KMS-11 (cell line): ENCODE measurements around the gene NPFFR1.

Source experiments
- H2AFZ ChIP-seq: fragments of 200-600 bp; sonication (generic); 2 replicates; pipeline ENCODE4 v1.6.1; 2016; ENCODE audit warnings: antibody characterized with exemption, mixed run types, low read depth
- H3K27ac ChIP-seq: fragments of 200-600 bp; sonication (generic); 2 replicates; pipeline ENCODE4 v1.6.1; 2016; ENCODE audit warnings: mild to moderate bottlenecking, mixed run types
- H3K27me3 ChIP-seq: fragments of 200-600 bp; sonication (generic); 2 replicates; pipeline ENCODE4 v1.6.1; 2017; ENCODE audit warnings: mild to moderate bottlenecking, low read depth, mixed run types, moderate library complexity; ENCODE audit not compliant: insufficient read depth
- H3K36me3 ChIP-seq: fragments of 200-600 bp; sonication (generic); 2 replicates; pipeline ENCODE4 v1.6.1; 2017; ENCODE audit warnings: mild to moderate bottlenecking, mixed run types; ENCODE audit not compliant: insufficient read depth
- H3K4me1 ChIP-seq: fragments of 200-600 bp; sonication (generic); 2 replicates; pipeline ENCODE4 v1.6.1; 2016; ENCODE audit warnings: mild to moderate bottlenecking, low read depth, mixed run types; ENCODE audit not compliant: poor library complexity, severe bottlenecking
- H3K4me2 ChIP-seq: fragments of 200-600 bp; sonication (generic); 2 replicates; pipeline ENCODE4 v1.7.0; 2016; ENCODE audit warnings: mild to moderate bottlenecking, mixed run types
- H3K4me3 ChIP-seq: fragments of 200-600 bp; sonication (generic); IDR thresholded peaks from 2 replicates; pipeline ENCODE4 v1.6.1; 2017; ENCODE audit warnings: low read depth, low read length, mixed read lengths; ENCODE audit not compliant: insufficient read depth
- H3K79me2 ChIP-seq: fragments of 200-600 bp; sonication (generic); 2 replicates; pipeline ENCODE4 v1.6.1; 2016; ENCODE audit warnings: low read depth, mixed run types; ENCODE audit not compliant: insufficient read depth
- H3K9ac ChIP-seq: fragments of 200-600 bp; sonication (generic); 2 replicates; pipeline ENCODE4 v1.6.1; 2016; ENCODE audit warnings: mild to moderate bottlenecking, mixed run types
- H4K20me1 ChIP-seq: fragments of 200-600 bp; sonication (generic); 2 replicates; pipeline ENCODE4 v1.6.1; 2016; ENCODE audit warnings: mild to moderate bottlenecking, mixed run types; ENCODE audit not compliant: insufficient read depth
- TF ChIP-seq, protein P1 (sequence below): fragments of 200-600 bp; sonication (generic); conservative IDR thresholded peaks from 2 replicates; pipeline ENCODE4 v1.6.1; 2017; ENCODE audit warnings: low read depth, mild to moderate bottlenecking, antibody characterized with exemption, low read length, moderate library complexity, mixed read lengths

NPFFR1 gene, protein sequence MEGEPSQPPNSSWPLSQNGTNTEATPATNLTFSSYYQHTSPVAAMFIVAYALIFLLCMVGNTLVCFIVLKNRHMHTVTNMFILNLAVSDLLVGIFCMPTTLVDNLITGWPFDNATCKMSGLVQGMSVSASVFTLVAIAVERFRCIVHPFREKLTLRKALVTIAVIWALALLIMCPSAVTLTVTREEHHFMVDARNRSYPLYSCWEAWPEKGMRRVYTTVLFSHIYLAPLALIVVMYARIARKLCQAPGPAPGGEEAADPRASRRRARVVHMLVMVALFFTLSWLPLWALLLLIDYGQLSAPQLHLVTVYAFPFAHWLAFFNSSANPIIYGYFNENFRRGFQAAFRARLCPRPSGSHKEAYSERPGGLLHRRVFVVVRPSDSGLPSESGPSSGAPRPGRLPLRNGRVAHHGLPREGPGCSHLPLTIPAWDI

DNA sequence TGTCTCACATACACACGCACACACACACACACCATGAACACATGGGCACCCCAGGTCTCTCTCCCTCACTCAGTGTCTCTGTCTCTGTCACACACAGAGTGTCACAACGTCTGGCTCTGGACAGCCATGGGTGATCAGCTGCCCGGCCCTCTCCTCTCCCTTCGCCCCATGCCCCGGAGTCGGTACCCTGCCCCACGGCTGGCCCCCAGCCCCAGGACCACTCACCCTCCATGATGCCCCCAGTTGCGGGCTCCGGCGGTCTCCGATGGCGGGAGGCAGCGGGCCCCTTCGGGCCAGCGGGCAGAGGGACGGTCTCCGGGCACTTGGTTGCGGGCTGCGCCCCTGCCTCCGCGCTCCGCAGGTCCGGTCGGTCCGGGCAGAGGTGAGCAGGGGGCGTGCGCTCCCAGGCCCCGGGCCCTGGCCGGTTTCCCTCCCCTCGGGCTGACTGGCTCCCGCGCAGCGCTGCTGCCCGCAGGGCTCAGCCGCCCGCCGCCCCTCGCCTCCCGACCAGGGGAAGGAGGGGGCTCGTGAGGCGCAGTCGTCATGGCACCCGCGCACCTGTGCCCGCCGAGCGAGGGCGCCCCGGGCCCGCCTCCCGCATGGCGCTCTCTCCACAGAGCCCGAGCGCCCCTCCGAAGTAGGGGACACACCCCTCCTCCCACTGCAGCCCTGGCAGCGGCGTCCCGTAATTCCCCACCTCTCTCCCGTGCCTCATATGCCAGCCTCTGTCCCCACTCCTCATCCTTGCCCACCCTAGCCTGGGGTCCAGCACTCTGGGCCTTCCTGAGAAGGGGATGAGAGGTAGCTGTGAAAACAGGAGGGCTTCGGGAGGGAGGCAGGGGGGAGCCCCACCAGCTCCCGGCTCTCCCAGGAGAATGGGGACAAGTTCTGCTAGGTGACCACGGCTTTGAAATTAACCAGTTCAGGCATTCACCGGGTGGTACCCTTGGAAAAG is at the start of gene NPFFR1:
NPFFR1 (minus strand) TSS at position 560 of the 955 bp plus-strand sequence; CDS start at position 232, 328 bp downstream.
- Histone ChIP-seq H2AFZ (no peak within 1 kb of the TSS), H3K27me3 (0 out of 2 replicates have a peak, but pooled peaks cover 2% of the 10 kb centered on the region), H3K4me1 (no peaks in the 10 kb centered on the region), H3K27ac (no peak within 1 kb of the TSS), H3K36me3 (no peaks in the 10 kb centered on the region), H4K20me1 (no peaks in the 10 kb centered on the region), H3K4me3 (no peak within 1 kb of the TSS), H3K9ac (no peak within 1 kb of the TSS), H3K4me2 (no peak within 1 kb of the TSS), H3K79me2 (no peaks in the 10 kb centered on the region)
- TF ChIP-seq, protein P1, sequence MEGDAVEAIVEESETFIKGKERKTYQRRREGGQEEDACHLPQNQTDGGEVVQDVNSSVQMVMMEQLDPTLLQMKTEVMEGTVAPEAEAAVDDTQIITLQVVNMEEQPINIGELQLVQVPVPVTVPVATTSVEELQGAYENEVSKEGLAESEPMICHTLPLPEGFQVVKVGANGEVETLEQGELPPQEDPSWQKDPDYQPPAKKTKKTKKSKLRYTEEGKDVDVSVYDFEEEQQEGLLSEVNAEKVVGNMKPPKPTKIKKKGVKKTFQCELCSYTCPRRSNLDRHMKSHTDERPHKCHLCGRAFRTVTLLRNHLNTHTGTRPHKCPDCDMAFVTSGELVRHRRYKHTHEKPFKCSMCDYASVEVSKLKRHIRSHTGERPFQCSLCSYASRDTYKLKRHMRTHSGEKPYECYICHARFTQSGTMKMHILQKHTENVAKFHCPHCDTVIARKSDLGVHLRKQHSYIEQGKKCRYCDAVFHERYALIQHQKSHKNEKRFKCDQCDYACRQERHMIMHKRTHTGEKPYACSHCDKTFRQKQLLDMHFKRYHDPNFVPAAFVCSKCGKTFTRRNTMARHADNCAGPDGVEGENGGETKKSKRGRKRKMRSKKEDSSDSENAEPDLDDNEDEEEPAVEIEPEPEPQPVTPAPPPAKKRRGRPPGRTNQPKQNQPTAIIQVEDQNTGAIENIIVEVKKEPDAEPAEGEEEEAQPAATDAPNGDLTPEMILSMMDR = no peak

DNA sequence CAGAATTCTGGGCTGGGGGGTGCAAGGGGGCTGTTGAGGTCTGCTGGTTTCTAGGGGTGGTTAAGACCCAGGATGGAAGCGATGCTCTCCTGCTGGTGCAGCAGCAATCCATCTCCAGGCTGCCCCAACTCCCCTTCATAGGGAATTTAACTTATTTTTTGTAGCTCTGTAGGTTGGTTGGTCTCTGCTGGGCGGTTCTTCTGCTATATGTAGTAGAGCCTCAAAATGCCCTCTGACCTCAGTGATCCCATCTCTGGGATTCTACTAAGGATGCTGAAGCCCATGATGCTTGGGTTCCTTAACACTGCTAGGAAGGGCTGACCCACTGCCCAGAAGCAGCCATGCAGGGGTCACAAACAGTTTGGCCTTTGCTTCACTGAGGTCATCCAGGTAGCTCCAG is 49.5 kb upstream of the NPFFR1 start:
- Histone ChIP-seq H3K9ac (no peak overlapping the region), H3K4me1 (peaks cover 10% of the 10 kb centered on the region), H4K20me1 (no peaks in the 10 kb centered on the region), H3K27ac (no peak overlapping the region), H3K79me2 (no peaks in the 10 kb centered on the region), H2AFZ (no peak overlapping the region), H3K27me3 (no peaks in the 10 kb centered on the region), H3K4me2 (no peak overlapping the region), H3K4me3 (no peak overlapping the region), H3K36me3 (no peaks in the 10 kb centered on the region)
- TF ChIP-seq, protein P1 = no peak

DNA sequence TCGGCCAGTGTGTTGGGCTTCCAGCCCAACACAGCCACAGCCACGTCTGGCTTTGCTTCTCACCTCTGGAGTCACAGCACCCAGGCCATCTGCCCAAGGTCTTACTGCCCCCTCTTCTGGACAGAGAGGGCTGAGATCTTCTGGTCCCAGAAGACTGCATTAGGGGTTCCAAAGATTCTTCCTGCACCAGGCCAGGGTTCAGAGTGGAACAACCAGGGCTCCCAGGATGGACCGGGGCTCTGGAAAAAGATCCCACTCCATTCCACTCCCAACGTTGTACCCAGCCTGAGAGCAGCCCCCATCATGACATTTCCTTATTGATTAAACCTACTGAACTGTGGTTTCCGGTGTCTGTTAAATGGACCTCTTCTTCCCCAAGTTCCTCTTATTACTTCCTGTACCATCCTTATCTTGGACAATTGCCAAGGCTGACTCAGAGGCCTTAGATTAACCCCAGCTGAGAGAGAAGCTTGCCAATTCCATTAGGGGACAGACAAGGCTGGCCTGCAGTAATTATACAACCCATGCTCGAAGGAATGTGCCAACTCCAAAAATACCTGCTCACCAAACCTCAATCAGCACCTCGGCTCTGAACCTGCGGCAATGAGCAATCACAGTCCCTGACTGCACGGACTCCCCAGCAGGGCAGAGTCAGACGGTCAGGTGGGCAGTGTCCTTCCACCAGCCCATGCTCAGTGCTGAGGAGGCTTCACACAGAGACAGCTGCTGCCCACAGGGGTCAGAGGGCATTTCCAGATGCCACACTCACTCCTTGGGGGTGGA is 47.9 kb upstream of the NPFFR1 start:
- Histone ChIP-seq H3K4me1 (peaks cover 4% of the 10 kb centered on the region), H3K27me3 (no peaks in the 10 kb centered on the region), H3K79me2 (no peaks in the 10 kb centered on the region), H3K4me3 (no peak overlapping the region), H3K9ac (no peak overlapping the region), H3K4me2 (no peak overlapping the region), H3K27ac (no peak overlapping the region), H3K36me3 (no peaks in the 10 kb centered on the region), H4K20me1 (no peaks in the 10 kb centered on the region), H2AFZ (no peak overlapping the region)
- TF ChIP-seq, protein P1 = no peak

DNA sequence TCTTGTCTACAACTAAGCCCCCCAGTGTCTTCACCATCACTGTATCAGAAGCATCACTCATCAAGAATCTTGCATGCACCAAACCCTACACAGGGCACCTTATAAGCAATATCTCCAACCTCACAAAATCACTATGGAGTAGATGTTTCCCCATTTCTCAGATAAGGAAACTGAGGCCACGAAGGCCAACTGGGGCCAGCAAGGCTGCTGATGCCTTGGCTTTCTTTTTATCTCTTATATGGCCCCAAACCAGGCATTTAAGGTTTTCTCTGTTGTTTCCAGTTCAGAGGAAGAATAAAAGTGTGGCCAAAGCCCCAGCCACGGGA is 47.3 kb upstream of the NPFFR1 start:
- TF ChIP-seq, protein P1 = no peak
- Histone ChIP-seq H3K9ac (no peak overlapping the region), H3K4me2 (no peak overlapping the region), H3K79me2 (no peaks in the 10 kb centered on the region), H3K27me3 (no peaks in the 10 kb centered on the region), H4K20me1 (no peaks in the 10 kb centered on the region), H3K4me3 (no peak overlapping the region), H2AFZ (no peak overlapping the region), H3K4me1 (no peaks in the 10 kb centered on the region), H3K36me3 (no peaks in the 10 kb centered on the region), H3K27ac (no peak overlapping the region)
